HEK293 (cell line): ENCODE data around the gene ZNF25.

ENCODE experiments used
- EGR2 ChIP-seq: fragments of 450-650 bp; formaldehyde crosslinking; IDR thresholded peaks from 2 replicates; pipeline ENCODE4 v1.5.1; 2016; ENCODE audit warnings: low read depth, missing biosample characterization, missing genetic modification characterization
- GLIS2 ChIP-seq: fragments of 450-650 bp; formaldehyde crosslinking; IDR thresholded peaks from 2 replicates; pipeline ENCODE4 v1.5.1; 2016; ENCODE audit warnings: missing biosample characterization, missing genetic modification characterization
- HOXC10 ChIP-seq: sonication (generic); formaldehyde crosslinking; IDR thresholded peaks from 2 replicates; pipeline ENCODE4 v1.8.1; 2023; ENCODE audit warnings: mild to moderate bottlenecking, missing genetic modification reagents
- HOXD13 ChIP-seq: sonication (generic); formaldehyde crosslinking; IDR thresholded peaks from 2 replicates; pipeline ENCODE4 v1.8.0; 2022; ENCODE audit warnings: missing genetic modification reagents, borderline replicate concordance
- IKZF3 ChIP-seq: fragments of 450-650 bp; IDR thresholded peaks from 2 replicates; pipeline ENCODE4 v1.5.0; 2018; ENCODE audit warnings: missing biosample characterization, mild to moderate bottlenecking, missing genetic modification characterization, moderate library complexity
- KLF1 ChIP-seq: fragments of 450-650 bp; formaldehyde crosslinking; IDR thresholded peaks from 2 replicates; pipeline ENCODE4 v1.5.1; 2016; ENCODE audit warnings: missing biosample characterization, missing genetic modification characterization
- KLF16 ChIP-seq: fragments of 450-650 bp; formaldehyde crosslinking; IDR thresholded peaks from 2 replicates; pipeline ENCODE4 v1.5.1; 2017; ENCODE audit warnings: missing biosample characterization, missing genetic modification characterization
- PRDM10 ChIP-seq: fragments of 450-650 bp; formaldehyde crosslinking; IDR thresholded peaks from 2 replicates; pipeline ENCODE4 v1.5.1; 2016; ENCODE audit warnings: missing biosample characterization, missing genetic modification characterization
- REPIN1 ChIP-seq: fragments of 450-650 bp; formaldehyde crosslinking; IDR thresholded peaks from 2 replicates; pipeline ENCODE4 v1.5.1; 2017; ENCODE audit warnings: missing biosample characterization, missing genetic modification characterization, low read depth
- TCF7L2 ChIP-seq: IDR thresholded peaks from 2 replicates; pipeline ENCODE4 v1.6.1; 2011; ENCODE audit warnings: low read depth, mild to moderate bottlenecking, inconsistent platforms, low read length, moderate library complexity, borderline replicate concordance
- ZBTB20 ChIP-seq: fragments of 450-650 bp; formaldehyde crosslinking; IDR thresholded peaks from 2 replicates; pipeline ENCODE4 v1.5.1; 2016; ENCODE audit warnings: missing biosample characterization, missing genetic modification characterization
- ZBTB6 ChIP-seq: fragments of 450-650 bp; formaldehyde crosslinking; IDR thresholded peaks from 2 replicates; pipeline ENCODE4 v1.5.1; 2017; ENCODE audit warnings: missing biosample characterization, missing genetic modification characterization
- ZFHX2 ChIP-seq: fragments of 450-650 bp; formaldehyde crosslinking; conservative IDR thresholded peaks from 2 replicates; pipeline ENCODE4 v1.5.1; 2016; ENCODE audit warnings: missing biosample characterization, missing genetic modification characterization
- ZNF10 ChIP-seq: fragments of 450-650 bp; formaldehyde crosslinking; IDR thresholded peaks from 2 replicates; pipeline ENCODE4 v1.5.1; 2017; ENCODE audit warnings: missing biosample characterization, missing genetic modification characterization
- ZNF138 ChIP-seq: fragments of 450-650 bp; formaldehyde crosslinking; IDR thresholded peaks from 2 replicates; pipeline ENCODE4 v1.5.1; 2016; ENCODE audit warnings: missing biosample characterization, missing genetic modification characterization, borderline replicate concordance
- ZNF140 ChIP-seq: fragments of 450-650 bp; formaldehyde crosslinking; IDR thresholded peaks from 2 replicates; pipeline ENCODE4 v1.5.1; 2016; ENCODE audit warnings: missing biosample characterization, missing genetic modification characterization
- ZNF24 ChIP-seq: fragments of 450-650 bp; formaldehyde crosslinking; IDR thresholded peaks from 2 replicates; pipeline ENCODE4 v1.5.1; 2016; ENCODE audit warnings: missing biosample characterization, missing genetic modification characterization
- ZNF311 ChIP-seq: fragments of 450-650 bp; formaldehyde crosslinking; IDR thresholded peaks from 2 replicates; pipeline ENCODE4 v1.5.1; 2017; ENCODE audit warnings: missing biosample characterization, missing genetic modification characterization, borderline replicate concordance
- ZNF341 ChIP-seq: fragments of 450-650 bp; formaldehyde crosslinking; IDR thresholded peaks from 2 replicates; pipeline ENCODE4; 2016; ENCODE audit warnings: low read depth, missing biosample characterization, missing genetic modification characterization
- ZNF398 ChIP-seq: fragments of 450-650 bp; formaldehyde crosslinking; IDR thresholded peaks from 2 replicates; pipeline ENCODE4 v1.5.1; 2017; ENCODE audit warnings: missing biosample characterization, missing genetic modification characterization
- ZNF404 ChIP-seq: fragments of 450-650 bp; formaldehyde crosslinking; IDR thresholded peaks from 2 replicates; pipeline ENCODE4 v1.5.1; 2017; ENCODE audit warnings: missing biosample characterization, missing genetic modification characterization
- ZNF518A ChIP-seq: fragments of 450-650 bp; formaldehyde crosslinking; conservative IDR thresholded peaks from 2 replicates; pipeline ENCODE4 v1.5.1; 2016; ENCODE audit warnings: low read depth, missing biosample characterization, missing genetic modification characterization
- ZNF544 ChIP-seq: fragments of 450-650 bp; formaldehyde crosslinking; IDR thresholded peaks from 2 replicates; pipeline ENCODE4 v1.5.0; 2017; ENCODE audit warnings: missing biosample characterization, missing genetic modification characterization
- ZNF548 ChIP-seq: fragments of 450-650 bp; formaldehyde crosslinking; IDR thresholded peaks from 2 replicates; pipeline ENCODE4 v1.5.1; 2016; ENCODE audit warnings: missing biosample characterization, missing genetic modification characterization
- ZNF555 ChIP-seq: fragments of 450-650 bp; formaldehyde crosslinking; conservative IDR thresholded peaks from 2 replicates; pipeline ENCODE4 v1.5.1; 2017; ENCODE audit warnings: missing biosample characterization, mild to moderate bottlenecking, missing genetic modification characterization, inconsistent platforms
- ZNF621 ChIP-seq: fragments of 450-650 bp; formaldehyde crosslinking; IDR thresholded peaks from 2 replicates; pipeline ENCODE4 v1.5.1; 2017; ENCODE audit warnings: missing biosample characterization, missing genetic modification characterization
- ZNF658 ChIP-seq: fragments of 450-650 bp; formaldehyde crosslinking; IDR thresholded peaks from 2 replicates; pipeline ENCODE4; 2016; ENCODE audit warnings: missing biosample characterization, missing genetic modification characterization
- TF ChIP-seq, protein P1 (sequence below): fragments of 450-650 bp; formaldehyde crosslinking; IDR thresholded peaks from 2 replicates; pipeline ENCODE4 v1.5.1; 2016; ENCODE audit warnings: missing biosample characterization, missing genetic modification characterization

The ZNF25 gene

DNA sequence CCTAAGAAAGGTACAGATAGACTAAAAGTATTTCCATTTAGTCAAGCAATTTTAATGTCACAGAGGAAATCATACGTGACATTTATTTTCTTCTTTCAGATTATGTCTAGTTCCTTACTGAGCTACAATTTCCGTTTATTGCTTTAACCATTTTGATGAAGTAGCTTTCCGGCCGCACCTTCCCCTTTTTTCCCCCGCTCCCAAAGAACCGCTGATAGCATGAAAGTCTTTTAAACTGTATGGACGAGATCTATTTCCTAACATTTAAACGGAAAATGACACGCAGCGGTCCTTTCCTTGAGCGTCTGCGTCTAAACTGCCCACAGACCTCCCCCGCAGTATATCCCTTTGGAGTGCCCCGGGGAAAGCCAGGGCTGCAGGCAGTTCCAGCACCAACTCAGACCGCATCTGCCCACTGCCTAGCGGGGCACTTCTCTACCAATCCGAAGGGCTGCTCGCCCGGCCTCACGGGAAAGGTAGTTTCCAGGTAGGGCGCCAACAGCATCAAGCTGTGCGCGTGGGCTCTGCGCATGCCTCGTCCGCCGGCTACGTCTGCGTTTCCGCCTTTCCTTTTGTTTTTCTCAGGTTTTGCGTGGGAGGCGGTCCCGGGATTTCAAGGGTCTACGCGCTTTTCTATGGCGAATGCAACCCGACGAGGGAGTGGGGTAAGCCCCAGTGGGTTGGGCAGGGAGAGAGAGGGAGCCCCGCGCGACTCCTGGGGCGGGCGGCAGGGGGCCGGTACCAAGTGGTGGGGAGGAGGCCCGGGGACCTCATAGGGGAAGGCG lies 33.9 kb upstream of the ZNF25 start, which contains the start of gene ZNF33A (continued):
- no peak; the same call in 1 of the 2 replicates for TF ChIP-seq ZNF398 (tag by site-specific recombination)
- TF ChIP-seq, protein P1, sequence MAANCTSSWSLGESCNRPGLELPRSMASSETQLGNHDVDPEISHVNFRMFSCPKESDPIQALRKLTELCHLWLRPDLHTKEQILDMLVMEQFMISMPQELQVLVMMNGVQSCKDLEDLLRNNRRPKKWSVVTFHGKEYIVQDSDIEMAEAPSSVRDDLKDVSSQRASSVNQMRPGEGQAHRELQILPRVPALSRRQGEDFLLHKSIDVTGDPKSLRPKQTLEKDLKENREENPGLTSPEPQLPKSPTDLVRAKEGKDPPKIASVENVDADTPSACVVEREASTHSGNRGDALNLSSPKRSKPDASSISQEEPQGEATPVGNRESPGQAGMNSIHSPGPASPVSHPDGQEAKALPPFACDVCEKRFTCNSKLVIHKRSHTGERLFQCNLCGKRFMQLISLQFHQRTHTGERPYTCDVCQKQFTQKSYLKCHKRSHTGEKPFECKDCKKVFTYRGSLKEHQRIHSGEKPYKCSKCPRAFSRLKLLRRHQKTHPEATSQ (tag by site-specific recombination) = no peak
- TF ChIP-seq ZBTB20 (tag by site-specific recombination) = peak; percentile 84
- TF ChIP-seq GLIS2 (tag by site-specific recombination) = no peak
- TF ChIP-seq ZNF10 (tag by site-specific recombination) = 0 out of 2 replicates have a peak, but pooled peaks have one; percentile 12
- no peak for TF ChIP-seq ZNF518A (tag by site-specific recombination)
- TF ChIP-seq PRDM10 = peak; percentile 97
- TF ChIP-seq ZNF544 (tag by site-specific recombination) = no peak
- TF ChIP-seq ZFHX2 (tag by site-specific recombination) = peak; percentile 88
- TF ChIP-seq ZNF140 (tag by site-specific recombination) = no peak
- TF ChIP-seq KLF1 = no peak
- TF ChIP-seq KLF16 (tag by site-specific recombination) = no peak
- TF ChIP-seq HOXD13 (CRISPR knock-in tag) = no peak
- no peak for TF ChIP-seq ZNF138
- TF ChIP-seq REPIN1 (tag by site-specific recombination) = no peak
- no peak for TF ChIP-seq TCF7L2
- no peak for TF ChIP-seq ZNF548 (tag by site-specific recombination)
- TF ChIP-seq EGR2 (tag by site-specific recombination) = peak; percentile 88
- no peak for TF ChIP-seq ZNF621
- TF ChIP-seq ZBTB6 = no peak
- TF ChIP-seq IKZF3 = peak; percentile 85
- peak; percentile 83 for TF ChIP-seq ZNF341 (tag by site-specific recombination)
- no peak for TF ChIP-seq ZNF24 (tag by site-specific recombination)
- TF ChIP-seq ZNF658 = no peak
- no peak for TF ChIP-seq ZNF404 (tag by site-specific recombination)
- no peak for TF ChIP-seq ZNF555 (tag by site-specific recombination)
- no peak for TF ChIP-seq HOXC10
- no peak for TF ChIP-seq ZNF311
